IPS DF 19.7 (cell line): ENCODE results near the gene LDLRAD2.

Experiments used
- DNase-seq: peaks from one replicate; pipeline ENCODE4 v3.0.0-alpha.2; 2013; ENCODE audit warnings: low read depth, low spot score

LDLRAD2 gene

GRCh38 chr1:21842606-21843162 is 30.6 kb downstream of the LDLRAD2 start:
- no peak for DNase-seq

GRCh38 chr1:21843208-21843607 is 31.1 kb downstream of the LDLRAD2 start:
- DNase-seq, result no peak

GRCh38 chr1:21843996-21844395 is 31.9 kb downstream of the LDLRAD2 start:
- DNase-seq, result no peak

- DNase-seq, result no peak
These were observed 33.9 kb downstream of the LDLRAD2 start for GRCh38 chr1:21845646-21846641.

- no peak for DNase-seq
These were observed 35.4 kb downstream of the LDLRAD2 start for GRCh38 chr1:21847223-21848205.

- DNase-seq, result no peak
These were observed 36.6 kb downstream of the LDLRAD2 start for GRCh38 chr1:21848524-21849174.

GRCh38 chr1:21849909-21850576 is 38.0 kb downstream of the LDLRAD2 start:
- no peak for DNase-seq

GRCh38 chr1:21851430-21852250 is 39.6 kb downstream of the LDLRAD2 start:
- DNase-seq, result no peak

GRCh38 chr1:21852282-21853130 is 40.4 kb downstream of the LDLRAD2 start:
- no peak for DNase-seq

GRCh38 chr1:21853131-21853427 is 41.0 kb downstream of the LDLRAD2 start:
- no peak for DNase-seq

- no peak for DNase-seq
These were observed 42.2 kb downstream of the LDLRAD2 start for GRCh38 chr1:21854090-21854750.

- no peak for DNase-seq
These were observed 42.7 kb downstream of the LDLRAD2 start for GRCh38 chr1:21854751-21855131.

GRCh38 chr1:21855257-21856096 is 43.4 kb downstream of the LDLRAD2 start:
- DNase-seq, result no peak

- DNase-seq, result no peak
These were observed 45.2 kb downstream of the LDLRAD2 start for GRCh38 chr1:21857142-21857839.

- DNase-seq, result no peak
These were observed 46.0 kb downstream of the LDLRAD2 start for GRCh38 chr1:21857840-21858670.

- DNase-seq, result no peak
These were observed 47.7 kb downstream of the LDLRAD2 start for GRCh38 chr1:21859669-21860179.
